Esophagus squamous epithelium (tissue), 5 donors: ENCODE results near the gene ATP13A5. TPM values are rescaled to one million over a fixed set of nuclear protein-coding genes. Genes with fewer than 3 reads are reported as not detected.

Source experiments
- DNase-seq: peaks from one replicate; lab custom pipeline; 2025; lab: John Stamatoyannopoulos, UW
- H3K27ac ChIP-seq, 4 donors: fragments of 200-600 bp; sonication (generic); one replicate each; pipeline ENCODE4 v1.5.1; 2016 to 2019; ENCODE audit warnings: mild to moderate bottlenecking in 1 of 4
- H3K27me3 ChIP-seq, 4 donors: fragments of 200-600 bp; sonication (generic); 1 replicate in 3 of 4; 2 replicates in 1 of 4; pipeline versions ENCODE4 v1.5.1 to v1.6.0; 2017 to 2021; ENCODE audit warnings: antibody characterized with exemption in 1 of 4
- H3K36me3 ChIP-seq, 3 donors: fragments of 200-600 bp; sonication (generic); one replicate each; pipeline ENCODE4 v1.5.1; 2016 to 2019
- H3K4me1 ChIP-seq, 3 donors: fragments of 200-600 bp; sonication (generic); one replicate each; pipeline ENCODE4 v1.5.1; 2017 to 2019
- H3K4me3 ChIP-seq, 4 donors: fragments of 200-600 bp; sonication (generic); 1 replicate in 3 of 4; 2 replicates in 1 of 4; pipeline ENCODE4 v1.5.1; 2016 to 2019; ENCODE audit warnings: mild to moderate bottlenecking in 2 of 4, moderate library complexity in 1 of 4
- H3K9me3 ChIP-seq, 3 donors: fragments of 200-600 bp; sonication (generic); one replicate each; pipeline ENCODE4 v1.5.1; 2016 to 2019
- CTCF ChIP-seq, 6 experiments: fragments of 450-650 bp in 4 of 6; fragments of 200-600 bp in 2 of 6; sonication (generic) in 2 of 6; IDR thresholded peaks; one replicate each; pipeline ENCODE4 v1.5.1; 2016 to 2019; ENCODE audit warnings: antibody characterized with exemption in 6 of 6, mild to moderate bottlenecking in 4 of 6, moderate library complexity in 4 of 6
- POLR2A ChIP-seq, 4 donors: fragments of 450-650 bp; IDR thresholded peaks; one replicate each; pipeline ENCODE4 v1.6.1; 2017; ENCODE audit warnings: antibody characterized with exemption in 4 of 4, mild to moderate bottlenecking in 4 of 4, moderate library complexity in 3 of 4
- WGBS, 2 donors: methylation state at CpG; one replicate each; pipeline ENCODE4 v1.1.5; 2018; 5-methylcytosine and 5-hydroxymethylcytosine counted together
- intact Hi-C: fragments of 100-400 bp; cut with DNase I; formaldehyde crosslinking; loops from one replicate; pipeline ENCODE4 v1.15.0; 2022
- total RNA-seq, 4 donors: library from RNA; depleted of rRNA; stranded (reverse); fragments of >200 nt; gene quantifications; one replicate each; pipeline ENCODE4 v1.1.0, GENCODE V29; 2016
- donor health status: DM: yes; HTN: yes; CAD: no.

ATP13A5 gene
- total RNA-seq, 4 donors from 2014 or later = 0.19 to 0.85 (median 0.48) TPM

- Histone ChIP-seq H3K4me3 (no peak overlapping the region), H3K4me1 (peaks cover 0 to 17% (median 0%) of the 10 kb centered on the region in 3 donors), H3K27ac (no peak overlapping the region), H3K36me3 (no peaks in the 10 kb centered on the region), H3K27me3 (peaks cover 0 to 7% (median 0%) of the 10 kb centered on the region in 4 donors), H3K9me3 (no peaks in the 10 kb centered on the region)
- 84 to 86% methylated on average over 4 of the region's 4 CpGs for WGBS, 2 donors
- intact Hi-C loops = no loop called here
- no peak for TF ChIP-seq CTCF (IDR thresholded peaks at IDR 0.05)
- no peak for TF ChIP-seq POLR2A (IDR thresholded peaks at IDR 0.05)
- DNase-seq = no peak
Measured at GRCh38 chr3:193230610-193231009, 147.9 kb downstream of the ATP13A5 start.

DNA sequence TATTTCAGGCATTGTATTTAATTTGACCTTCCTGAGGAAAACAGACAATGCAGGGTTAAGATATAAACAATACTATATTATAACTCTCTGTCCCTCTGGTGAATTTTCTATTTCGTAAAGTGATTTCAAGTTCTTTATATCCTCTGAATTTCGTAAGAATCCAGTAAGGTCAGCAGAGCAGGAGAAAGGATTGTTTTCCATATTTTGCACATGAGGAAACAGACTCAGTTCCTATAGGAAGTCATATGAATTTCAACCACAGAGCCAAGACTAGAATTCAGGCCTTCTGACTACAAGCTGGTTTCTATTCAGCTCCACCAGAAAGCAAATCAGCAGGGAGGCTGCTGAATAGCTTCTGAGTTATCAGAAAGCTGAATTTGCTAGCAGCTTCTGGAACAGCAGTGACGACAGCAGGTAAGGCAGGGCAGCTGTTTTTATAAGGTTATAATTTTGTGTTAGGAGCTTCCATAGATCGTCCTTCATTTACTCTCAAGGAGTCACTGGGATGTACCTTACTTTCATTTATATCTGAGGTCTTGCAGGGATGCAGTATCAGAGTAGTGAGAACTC lies 148.6 kb downstream of the ATP13A5 start:
- intact Hi-C loops = no loop called here
- no peak overlapping the region for H3K27ac ChIP-seq
- WGBS, 2 donors = 79 to 84% methylated on average over 4 of the region's 4 CpGs
- DNase-seq = no peak
- peaks cover 0 to 18% (median 0%) of the 10 kb centered on the region in 3 donors for H3K4me1 ChIP-seq
- TF ChIP-seq POLR2A (IDR thresholded peaks at IDR 0.05) (no peak), CTCF (IDR thresholded peaks at IDR 0.05) (no peak)
- H3K4me3 ChIP-seq = no peak overlapping the region
- H3K9me3 ChIP-seq = no peaks in the 10 kb centered on the region
- H3K36me3 ChIP-seq = no peaks in the 10 kb centered on the region
- H3K27me3 ChIP-seq = peaks cover 0 to 7% (median 0%) of the 10 kb centered on the region in 4 donors

DNA sequence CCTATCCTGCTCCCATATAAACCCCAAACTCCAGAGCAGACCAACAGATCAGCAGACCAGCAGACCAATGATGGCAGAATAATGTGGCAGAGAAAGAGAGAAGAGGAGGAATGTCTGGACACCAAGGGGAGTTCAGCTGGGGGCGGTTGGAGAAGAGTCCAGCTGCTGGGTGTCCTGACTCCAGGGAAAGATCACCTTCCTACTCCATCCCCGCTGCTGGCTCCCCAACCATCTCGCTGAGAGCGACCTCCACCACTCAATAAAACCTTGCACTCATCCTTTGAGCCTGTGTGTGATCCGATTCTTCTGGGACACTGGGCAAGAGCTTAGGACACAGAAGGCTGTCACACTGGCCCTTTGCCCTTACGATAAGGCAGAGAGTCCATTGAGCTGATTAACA lies 150.3 kb downstream of the ATP13A5 start:
- Histone ChIP-seq H3K27ac (no peak overlapping the region), H3K4me3 (no peak overlapping the region), H3K4me1 (peaks cover 0 to 18% (median 0%) of the 10 kb centered on the region in 3 donors), H3K36me3 (no peaks in the 10 kb centered on the region), H3K27me3 (peaks cover 0 to 7% (median 0%) of the 10 kb centered on the region in 4 donors), H3K9me3 (no peaks in the 10 kb centered on the region)
- DNase-seq = no peak
- TF ChIP-seq CTCF (IDR thresholded peaks at IDR 0.05) (no peak), POLR2A (IDR thresholded peaks at IDR 0.05) (no peak)
- whole genome bisulfite sequencing, 2 donors = 68 to 100% methylated on average over 1 to 4 of the region's 6 CpGs
- intact Hi-C loops = no loop called here

GRCh38 chr3:193225302-193226125 lies 153.0 kb downstream of the ATP13A5 start:
- Histone ChIP-seq H3K27me3 (peaks cover 0 to 7% (median 0%) of the 10 kb centered on the region in 4 donors), H3K36me3 (no peaks in the 10 kb centered on the region), H3K4me1 (peaks cover 0 to 8% (median 0%) of the 10 kb centered on the region in 3 donors), H3K27ac (no peak overlapping the region), H3K4me3 (no peak overlapping the region), H3K9me3 (no peaks in the 10 kb centered on the region)
- intact Hi-C loops = no loop called here
- no peak for DNase-seq
- WGBS, 2 donors = 52 to 67% methylated on average over 6 of the region's 6 CpGs
- no peak for TF ChIP-seq CTCF (IDR thresholded peaks at IDR 0.05)
- TF ChIP-seq POLR2A (IDR thresholded peaks at IDR 0.05) = no peak

Other genes with a start within 250 kb of the ATP13A5 start
- gene PLAAT1, start 137.5 kb downstream of the ATP13A5 start, total RNA-seq = 10 to 100 TPM in 1 of 4 donors, 1 to 10 TPM in 3; 3.4 to 10.2 (median 5.9) TPM
- 10 to 100 TPM; 24.9 to 59.8 (median 40.5) TPM for gene ATP13A4, start 176.1 kb upstream of the ATP13A5 start, total RNA-seq
- 10 to 100 TPM; 29.3 to 48.1 (median 44.6) TPM for gene OPA1, start 214.5 kb upstream of the ATP13A5 start, total RNA-seq